Measurements from ENCODE around the gene UBA3.

The UBA3 gene

DNA sequence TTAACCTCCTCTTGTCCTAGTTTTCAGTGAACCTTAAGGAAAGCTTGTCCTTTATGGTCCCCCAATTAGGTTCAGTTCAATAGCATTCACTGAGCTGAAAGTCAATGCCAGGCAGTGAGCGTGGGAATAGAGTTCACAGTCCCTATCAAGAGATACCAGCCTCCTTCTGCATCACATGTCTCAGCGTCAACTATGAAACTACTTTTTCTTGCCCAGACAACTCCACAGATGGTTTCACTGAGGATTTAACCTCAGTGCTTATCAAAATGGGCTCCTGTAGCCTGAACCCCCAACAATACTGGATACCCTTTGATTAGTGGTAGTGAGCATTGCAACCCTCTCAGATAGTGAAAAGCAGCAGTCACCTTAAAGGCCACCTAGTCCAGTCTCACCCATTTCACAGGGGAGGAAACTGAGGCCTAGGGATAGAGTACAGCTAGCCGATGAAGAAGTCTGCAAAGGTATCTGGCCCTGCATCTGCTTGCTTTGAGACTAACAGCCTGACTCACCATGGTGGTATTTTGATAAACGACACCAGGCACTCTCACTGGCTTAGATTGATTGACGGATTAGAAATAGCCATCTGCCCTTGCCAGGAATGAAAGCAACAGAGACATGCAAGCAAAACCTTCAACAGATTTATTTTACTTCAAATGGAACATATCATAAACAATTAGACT is 1.6 kb upstream of the UBA3 start:
- H3K4me3 ChIP-seq (ENCODE audit: low read length in 2 of 2): no peak overlapping the region
- peak overlapping the region in 1 of 2 donors; percentile 32 for H3K27ac ChIP-seq (ENCODE audit: low read depth in 2 of 2, low read length in 2 of 2)
- H3K4me1 ChIP-seq (ENCODE audit: control insufficient read depth in 2 of 2, insufficient read depth in 2 of 2, low read length in 2 of 2): peaks cover 22 to 26% of the 10 kb centered on the region in 2 donors

DNA sequence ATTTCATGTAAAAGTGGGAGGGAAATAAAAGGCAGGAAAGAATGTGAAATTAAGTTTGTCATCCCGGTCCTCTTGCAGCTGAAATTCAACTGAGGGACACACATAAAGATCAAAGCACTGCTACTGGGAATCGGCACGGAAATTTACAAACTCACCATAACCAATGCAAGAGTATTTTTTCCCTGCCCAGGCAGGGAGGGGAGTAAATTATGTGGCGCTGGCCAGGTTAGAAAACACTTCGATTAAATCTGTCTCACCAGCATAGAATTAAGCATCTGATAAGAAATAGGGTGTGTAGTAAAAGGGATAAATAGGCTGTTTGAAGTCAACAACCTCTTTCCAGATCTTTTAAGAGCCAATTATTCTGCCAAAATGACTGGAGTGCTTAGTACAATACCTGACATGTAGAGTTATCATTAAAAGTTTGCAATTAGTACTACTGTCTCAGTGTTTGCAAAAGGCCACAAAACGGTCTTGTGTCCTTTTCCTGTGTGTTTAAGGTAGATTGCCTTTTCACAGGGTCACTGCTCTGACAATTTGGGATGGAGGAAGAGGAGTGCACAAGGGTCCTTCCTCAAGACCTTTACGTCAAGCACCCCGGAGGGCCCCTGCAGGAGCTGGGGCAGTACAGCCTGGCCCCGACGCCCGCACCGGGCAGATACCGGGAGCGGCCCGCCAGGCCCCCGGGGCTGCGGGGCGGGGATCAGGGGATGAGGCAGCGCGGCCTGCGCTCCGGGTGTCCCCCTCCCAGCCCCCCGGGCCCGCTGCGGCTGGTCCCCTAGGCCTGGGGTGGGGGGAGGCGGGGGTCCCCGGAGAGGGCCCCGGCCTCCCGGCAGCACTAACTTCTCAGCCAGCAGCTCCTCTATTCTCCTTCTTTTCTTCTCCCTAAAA is 651 bp downstream of the UBA3 start:
- Histone ChIP-seq H3K4me3 (ENCODE audit: low read length in 2 of 2) (peak overlapping the region; percentile 77 to 81), H3K9me3 (ENCODE audit: control insufficient read depth in 2 of 2, low read length in 2 of 2) (no peaks in the 10 kb centered on the region), H3K27ac (ENCODE audit: low read depth in 2 of 2, low read length in 2 of 2) (peak overlapping the region in 1 of 2 donors; percentile 45), H3K27me3 (ENCODE audit: control insufficient read depth in 2 of 2, insufficient read depth in 2 of 2, low read length in 2 of 2) (no peaks in the 10 kb centered on the region), H3K36me3 (ENCODE audit: control insufficient read depth in 2 of 2, insufficient read depth in 2 of 2, low read length in 2 of 2) (no peaks in the 10 kb centered on the region), H3K9ac (ENCODE audit: low read depth in 1 of 2, low read length in 2 of 2) (peak overlapping the region; percentile 48 to 77), H3K4me1 (ENCODE audit: control insufficient read depth in 2 of 2, insufficient read depth in 2 of 2, low read length in 2 of 2) (peaks cover 15 to 24% of the 10 kb centered on the region in 2 donors)

More for the DNA sequence above, 1.6 kb upstream of the UBA3 start:
- H3K9me3 ChIP-seq (ENCODE audit: control insufficient read depth in 2 of 2, low read length in 2 of 2): no peaks in the 10 kb centered on the region
- H3K9ac ChIP-seq (ENCODE audit: low read depth in 1 of 2, low read length in 2 of 2): no peak overlapping the region
- H3K36me3 ChIP-seq (ENCODE audit: control insufficient read depth in 2 of 2, insufficient read depth in 2 of 2, low read length in 2 of 2): no peaks in the 10 kb centered on the region
- no peaks in the 10 kb centered on the region for H3K27me3 ChIP-seq (ENCODE audit: control insufficient read depth in 2 of 2, insufficient read depth in 2 of 2, low read length in 2 of 2)

DNA sequence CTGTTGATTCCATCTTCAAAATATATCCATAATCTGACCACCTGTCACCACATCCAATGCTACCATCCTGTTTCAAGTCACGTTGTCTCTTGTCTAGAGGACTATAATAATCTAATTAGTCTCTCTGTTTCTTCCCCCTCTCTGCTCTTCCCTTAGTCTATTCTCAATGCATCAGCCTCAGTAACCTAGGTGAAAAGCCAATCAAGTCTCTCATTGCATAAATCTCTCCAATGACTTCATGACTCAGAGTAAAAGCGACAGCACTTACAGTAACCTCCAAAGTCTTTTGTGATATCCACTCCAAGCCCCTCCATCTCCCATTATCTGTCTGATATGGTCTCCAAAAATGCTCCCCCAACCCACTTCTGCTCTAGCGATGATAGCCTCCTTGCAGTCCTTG is 7.2 kb downstream of the UBA3 start:
- no peaks in the 10 kb centered on the region for H3K9me3 ChIP-seq (ENCODE audit: control insufficient read depth in 2 of 2, low read length in 2 of 2)
- H3K27me3 ChIP-seq (ENCODE audit: control insufficient read depth in 2 of 2, insufficient read depth in 2 of 2, low read length in 2 of 2): no peaks in the 10 kb centered on the region
- H3K36me3 ChIP-seq (ENCODE audit: control insufficient read depth in 2 of 2, insufficient read depth in 2 of 2, low read length in 2 of 2): peaks cover 13 to 14% of the 10 kb centered on the region in 2 donors
- H3K9ac ChIP-seq (ENCODE audit: low read depth in 1 of 2, low read length in 2 of 2): no peak overlapping the region
- H3K4me3 ChIP-seq (ENCODE audit: low read length in 2 of 2): no peak overlapping the region
- H3K27ac ChIP-seq (ENCODE audit: low read depth in 2 of 2, low read length in 2 of 2): no peak overlapping the region
- no peaks in the 10 kb centered on the region for H3K4me1 ChIP-seq (ENCODE audit: control insufficient read depth in 2 of 2, insufficient read depth in 2 of 2, low read length in 2 of 2)

DNA sequence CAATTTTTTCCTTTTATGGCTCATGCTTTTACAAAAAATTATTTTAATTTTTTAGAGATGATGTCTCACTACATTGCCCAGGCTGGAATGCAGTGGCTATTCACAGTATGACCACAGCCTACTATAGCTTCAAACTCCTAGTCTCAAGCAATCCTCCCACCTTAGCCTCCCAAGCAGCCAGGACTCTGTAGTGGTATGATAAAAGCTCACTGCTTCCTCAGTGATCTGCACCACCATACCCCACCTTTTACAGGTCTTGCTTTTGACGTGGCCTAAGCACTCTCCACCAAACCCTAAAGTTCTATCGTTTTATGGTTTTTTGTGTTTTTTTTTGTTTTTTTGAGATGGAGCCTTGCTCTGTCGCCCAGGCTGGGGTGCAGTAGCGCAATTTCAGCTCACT is 14.0 kb downstream of the UBA3 start:
- Histone ChIP-seq H3K27ac (ENCODE audit: low read depth in 2 of 2, low read length in 2 of 2) (no peak overlapping the region), H3K27me3 (ENCODE audit: control insufficient read depth in 2 of 2, insufficient read depth in 2 of 2, low read length in 2 of 2) (no peaks in the 10 kb centered on the region), H3K9me3 (ENCODE audit: control insufficient read depth in 2 of 2, low read length in 2 of 2) (no peaks in the 10 kb centered on the region), H3K4me1 (ENCODE audit: control insufficient read depth in 2 of 2, insufficient read depth in 2 of 2, low read length in 2 of 2) (no peaks in the 10 kb centered on the region), H3K4me3 (ENCODE audit: low read length in 2 of 2) (no peak overlapping the region), H3K9ac (ENCODE audit: low read depth in 1 of 2, low read length in 2 of 2) (no peak overlapping the region), H3K36me3 (ENCODE audit: control insufficient read depth in 2 of 2, insufficient read depth in 2 of 2, low read length in 2 of 2) (peaks cover 23 to 24% of the 10 kb centered on the region in 2 donors)

DNA sequence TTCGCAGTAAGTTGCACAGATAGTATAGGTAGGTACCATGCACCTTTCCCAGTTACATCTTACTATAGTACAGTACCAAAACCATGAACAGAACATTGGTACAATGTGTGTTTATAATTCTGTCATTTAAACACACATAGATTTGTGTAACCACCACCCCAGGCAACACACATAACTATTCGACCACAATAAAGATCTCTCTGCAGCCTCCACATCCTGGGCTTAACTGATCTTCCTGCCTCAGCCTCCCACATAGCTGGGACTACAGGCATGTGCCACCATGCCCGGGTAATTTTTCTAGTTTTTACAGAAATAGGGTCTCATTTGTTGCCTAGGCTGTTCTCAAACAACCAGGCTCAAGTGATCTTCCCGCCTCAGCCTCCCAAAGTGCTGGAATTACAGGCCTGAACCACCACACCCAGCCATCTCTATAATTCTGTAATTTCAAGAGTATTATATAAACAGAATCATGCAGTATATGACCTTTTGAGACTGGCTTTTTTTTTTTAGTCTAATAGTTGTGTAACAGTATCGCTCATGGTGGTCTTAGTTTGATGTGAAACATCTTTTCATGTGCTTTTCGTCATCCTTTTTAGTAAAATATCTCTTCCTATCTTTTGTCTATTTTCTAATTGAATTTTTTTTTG is 14.7 kb downstream of the UBA3 start:
- no peaks in the 10 kb centered on the region for H3K27me3 ChIP-seq (ENCODE audit: control insufficient read depth in 2 of 2, insufficient read depth in 2 of 2, low read length in 2 of 2)
- H3K9ac ChIP-seq (ENCODE audit: low read depth in 1 of 2, low read length in 2 of 2): no peak overlapping the region
- H3K4me1 ChIP-seq (ENCODE audit: control insufficient read depth in 2 of 2, insufficient read depth in 2 of 2, low read length in 2 of 2): no peaks in the 10 kb centered on the region
- H3K27ac ChIP-seq (ENCODE audit: low read depth in 2 of 2, low read length in 2 of 2): no peak overlapping the region
- no peaks in the 10 kb centered on the region for H3K9me3 ChIP-seq (ENCODE audit: control insufficient read depth in 2 of 2, low read length in 2 of 2)
- H3K4me3 ChIP-seq (ENCODE audit: low read length in 2 of 2): no peak overlapping the region
- H3K36me3 ChIP-seq (ENCODE audit: control insufficient read depth in 2 of 2, insufficient read depth in 2 of 2, low read length in 2 of 2): peaks cover 24 to 30% of the 10 kb centered on the region in 2 donors

DNA sequence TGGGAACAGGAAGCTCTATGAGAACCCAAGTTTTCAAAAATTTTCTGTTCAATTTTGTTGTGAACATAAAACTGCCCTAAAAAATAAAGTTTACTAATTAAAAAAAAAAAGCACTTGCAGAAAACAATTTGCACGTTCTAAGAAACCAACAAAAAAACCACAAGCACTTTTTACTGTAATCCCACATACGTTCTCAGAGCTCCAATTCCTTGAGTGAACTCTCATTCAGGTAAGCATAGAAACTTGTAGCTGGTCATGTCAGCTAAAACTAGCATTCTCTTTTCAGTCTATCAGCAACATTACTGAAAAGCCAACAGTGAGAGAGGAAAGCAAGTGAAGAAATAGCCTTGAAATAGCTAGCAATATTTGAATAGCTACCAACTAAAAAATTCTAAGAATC is 16.5 kb downstream of the UBA3 start:
- no peak overlapping the region for H3K27ac ChIP-seq (ENCODE audit: low read depth in 2 of 2, low read length in 2 of 2)

DNA sequence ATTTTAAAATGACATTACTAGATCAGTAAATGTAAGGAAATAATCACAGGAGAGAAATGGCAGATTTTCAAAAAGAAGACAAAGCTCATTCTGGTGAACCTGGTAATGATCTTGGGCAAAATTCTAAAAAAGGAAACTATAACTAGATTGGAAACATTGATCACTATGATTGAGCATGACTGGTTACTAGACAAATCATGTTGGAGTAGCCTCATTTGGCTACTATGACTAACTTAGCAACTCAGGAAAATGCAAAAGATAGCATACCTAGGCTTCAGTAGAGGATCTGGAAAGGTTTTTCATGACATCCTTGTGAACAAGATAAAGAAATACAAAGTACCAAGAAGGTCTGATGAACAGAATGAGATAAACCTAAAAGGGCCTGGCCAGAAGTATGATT is 20.5 kb downstream of the UBA3 start:
- Histone ChIP-seq H3K4me1 (ENCODE audit: control insufficient read depth in 2 of 2, insufficient read depth in 2 of 2, low read length in 2 of 2) (no peaks in the 10 kb centered on the region), H3K27ac (ENCODE audit: low read depth in 2 of 2, low read length in 2 of 2) (no peak overlapping the region), H3K4me3 (ENCODE audit: low read length in 2 of 2) (no peak overlapping the region), H3K27me3 (ENCODE audit: control insufficient read depth in 2 of 2, insufficient read depth in 2 of 2, low read length in 2 of 2) (no peaks in the 10 kb centered on the region), H3K9me3 (ENCODE audit: control insufficient read depth in 2 of 2, low read length in 2 of 2) (no peaks in the 10 kb centered on the region), H3K36me3 (ENCODE audit: control insufficient read depth in 2 of 2, insufficient read depth in 2 of 2, low read length in 2 of 2) (peaks cover 52 to 57% of the 10 kb centered on the region in 2 donors), H3K9ac (ENCODE audit: low read depth in 1 of 2, low read length in 2 of 2) (no peak overlapping the region)

More for the DNA sequence above, 16.5 kb downstream of the UBA3 start:
- Histone ChIP-seq H3K9me3 (ENCODE audit: control insufficient read depth in 2 of 2, low read length in 2 of 2) (no peaks in the 10 kb centered on the region), H3K4me3 (ENCODE audit: low read length in 2 of 2) (no peak overlapping the region), H3K9ac (ENCODE audit: low read depth in 1 of 2, low read length in 2 of 2) (no peak overlapping the region), H3K4me1 (ENCODE audit: control insufficient read depth in 2 of 2, insufficient read depth in 2 of 2, low read length in 2 of 2) (no peaks in the 10 kb centered on the region), H3K36me3 (ENCODE audit: control insufficient read depth in 2 of 2, insufficient read depth in 2 of 2, low read length in 2 of 2) (peaks cover 37 to 43% of the 10 kb centered on the region in 2 donors), H3K27me3 (ENCODE audit: control insufficient read depth in 2 of 2, insufficient read depth in 2 of 2, low read length in 2 of 2) (no peaks in the 10 kb centered on the region)

DNA sequence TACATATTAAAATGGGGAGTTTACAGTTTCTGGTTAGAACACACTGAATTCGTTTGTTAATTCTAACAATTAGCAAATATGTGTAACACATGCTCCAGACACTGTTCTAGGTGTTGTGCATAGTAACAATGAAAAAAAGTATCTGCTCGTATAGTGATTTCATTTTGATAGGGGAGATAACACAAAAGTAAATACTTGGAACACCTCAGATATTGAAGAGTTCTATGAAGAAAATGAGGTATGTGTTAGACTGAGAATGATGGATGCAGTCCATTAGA is 21.3 kb downstream of the UBA3 start:
- peak overlapping the region in 1 of 2 donors; percentile 12 for H3K27ac ChIP-seq (ENCODE audit: low read depth in 2 of 2, low read length in 2 of 2)
- H3K4me1 ChIP-seq (ENCODE audit: control insufficient read depth in 2 of 2, insufficient read depth in 2 of 2, low read length in 2 of 2): no peaks in the 10 kb centered on the region
- H3K4me3 ChIP-seq (ENCODE audit: low read length in 2 of 2): no peak overlapping the region
- H3K9ac ChIP-seq (ENCODE audit: low read depth in 1 of 2, low read length in 2 of 2): no peak overlapping the region
- H3K27me3 ChIP-seq (ENCODE audit: control insufficient read depth in 2 of 2, insufficient read depth in 2 of 2, low read length in 2 of 2): no peaks in the 10 kb centered on the region
- H3K36me3 ChIP-seq (ENCODE audit: control insufficient read depth in 2 of 2, insufficient read depth in 2 of 2, low read length in 2 of 2): peaks cover 54 to 59% of the 10 kb centered on the region in 2 donors
- no peaks in the 10 kb centered on the region for H3K9me3 ChIP-seq (ENCODE audit: control insufficient read depth in 2 of 2, low read length in 2 of 2)

DNA sequence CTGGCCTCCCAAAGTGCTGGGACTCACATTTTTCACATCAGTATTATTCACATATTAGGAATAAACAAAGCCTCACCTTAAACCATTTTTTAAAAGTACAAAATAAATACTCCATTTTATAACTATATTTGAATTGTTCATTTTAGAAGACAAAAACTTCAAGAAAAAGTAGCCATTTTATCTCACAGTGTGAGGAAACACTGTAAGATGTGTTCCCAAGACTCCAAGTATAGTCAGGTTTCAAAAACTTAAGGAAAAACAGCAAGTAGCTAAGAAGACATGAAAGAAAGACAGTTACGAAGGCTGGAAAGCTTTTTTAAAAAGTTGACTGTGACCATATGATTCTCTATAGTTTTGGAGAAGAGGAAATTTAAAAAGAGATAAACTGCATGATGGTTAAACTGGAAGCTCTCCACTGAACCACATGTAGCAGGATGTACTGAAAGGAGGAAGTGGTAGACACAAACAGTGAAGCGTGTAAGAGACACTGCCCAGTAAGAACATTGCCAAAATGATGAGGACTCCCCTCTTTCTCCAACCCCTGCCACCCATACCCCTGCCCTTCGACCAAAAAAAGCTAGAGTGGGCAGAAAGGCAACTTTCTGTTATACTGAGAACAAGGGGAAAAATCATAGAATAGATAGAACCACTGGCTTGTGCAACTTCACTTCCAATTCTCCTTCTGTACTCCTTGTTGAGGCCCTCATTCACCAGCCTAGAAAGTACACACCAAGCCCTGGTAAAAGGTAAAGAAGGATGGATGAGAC is 21.8 kb downstream of the UBA3 start:
- Histone ChIP-seq H3K4me3 (ENCODE audit: low read length in 2 of 2) (no peak overlapping the region), H3K4me1 (ENCODE audit: control insufficient read depth in 2 of 2, insufficient read depth in 2 of 2, low read length in 2 of 2) (no peaks in the 10 kb centered on the region), H3K36me3 (ENCODE audit: control insufficient read depth in 2 of 2, insufficient read depth in 2 of 2, low read length in 2 of 2) (peaks cover 54 to 59% of the 10 kb centered on the region in 2 donors), H3K9me3 (ENCODE audit: control insufficient read depth in 2 of 2, low read length in 2 of 2) (no peaks in the 10 kb centered on the region), H3K27ac (ENCODE audit: low read depth in 2 of 2, low read length in 2 of 2) (peak overlapping the region in 1 of 2 donors; percentile 12), H3K9ac (ENCODE audit: low read depth in 1 of 2, low read length in 2 of 2) (no peak overlapping the region), H3K27me3 (ENCODE audit: control insufficient read depth in 2 of 2, insufficient read depth in 2 of 2, low read length in 2 of 2) (no peaks in the 10 kb centered on the region)

Measured in mucosa of rectum (tissue), 2 donors.